Measurements from ENCODE around the gene CNTN4.

CNTN4 gene

DNA sequence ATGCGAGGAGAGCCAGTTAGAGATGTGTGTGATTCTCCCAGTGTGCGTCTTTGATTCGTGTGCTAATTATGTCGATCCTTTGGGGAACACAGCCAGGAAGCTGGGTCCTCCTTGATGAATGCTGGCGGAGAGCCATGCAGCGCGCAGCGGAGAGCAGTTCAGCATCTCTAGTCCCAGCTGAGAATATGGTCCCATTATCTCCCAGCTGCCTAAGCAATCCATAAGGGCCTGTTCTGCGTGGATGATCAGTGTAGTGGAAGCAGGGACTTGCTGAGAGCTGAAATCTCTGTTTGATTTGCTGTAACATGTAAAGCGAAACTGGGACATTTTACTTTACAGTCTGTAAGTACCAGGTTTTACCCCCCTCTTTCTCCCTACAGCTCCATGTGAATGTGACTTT is 412.7 kb downstream of the CNTN4 start:
- H3K4me3 ChIP-seq (replicated peaks in 1 of 2; ENCODE audit: low read depth in 2 of 2, low read length in 2 of 2) = no peak overlapping the region

DNA sequence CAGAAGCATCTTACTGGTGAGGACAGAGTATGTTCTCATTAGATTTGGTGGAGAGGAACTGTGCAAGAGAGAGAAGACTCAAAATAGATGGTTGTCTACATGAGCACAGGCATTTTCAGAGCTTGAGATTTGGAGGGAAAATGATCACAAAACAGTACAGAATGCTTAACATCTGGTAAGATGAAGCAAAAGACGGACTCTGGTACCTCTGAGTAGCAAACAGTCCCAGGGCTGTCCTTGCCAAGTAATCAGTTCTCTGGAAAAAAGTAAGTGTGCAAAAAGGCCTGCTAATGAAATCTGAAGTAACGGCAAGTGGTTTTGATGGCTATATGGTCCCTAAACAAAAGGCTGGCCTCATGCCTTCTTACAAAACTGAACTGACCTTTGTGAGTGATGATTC is 414.2 kb downstream of the CNTN4 start:
- no peak overlapping the region for H3K4me3 ChIP-seq (replicated peaks in 1 of 2; ENCODE audit: low read depth in 2 of 2, low read length in 2 of 2)
- TF ChIP-seq, protein P1, sequence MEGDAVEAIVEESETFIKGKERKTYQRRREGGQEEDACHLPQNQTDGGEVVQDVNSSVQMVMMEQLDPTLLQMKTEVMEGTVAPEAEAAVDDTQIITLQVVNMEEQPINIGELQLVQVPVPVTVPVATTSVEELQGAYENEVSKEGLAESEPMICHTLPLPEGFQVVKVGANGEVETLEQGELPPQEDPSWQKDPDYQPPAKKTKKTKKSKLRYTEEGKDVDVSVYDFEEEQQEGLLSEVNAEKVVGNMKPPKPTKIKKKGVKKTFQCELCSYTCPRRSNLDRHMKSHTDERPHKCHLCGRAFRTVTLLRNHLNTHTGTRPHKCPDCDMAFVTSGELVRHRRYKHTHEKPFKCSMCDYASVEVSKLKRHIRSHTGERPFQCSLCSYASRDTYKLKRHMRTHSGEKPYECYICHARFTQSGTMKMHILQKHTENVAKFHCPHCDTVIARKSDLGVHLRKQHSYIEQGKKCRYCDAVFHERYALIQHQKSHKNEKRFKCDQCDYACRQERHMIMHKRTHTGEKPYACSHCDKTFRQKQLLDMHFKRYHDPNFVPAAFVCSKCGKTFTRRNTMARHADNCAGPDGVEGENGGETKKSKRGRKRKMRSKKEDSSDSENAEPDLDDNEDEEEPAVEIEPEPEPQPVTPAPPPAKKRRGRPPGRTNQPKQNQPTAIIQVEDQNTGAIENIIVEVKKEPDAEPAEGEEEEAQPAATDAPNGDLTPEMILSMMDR (IDR thresholded peaks at IDR 0.05; ENCODE audit: low read depth, low read length) = no peak
- DNase-seq (ENCODE audit: low read depth in 2 of 2) = no peak

More for the DNA sequence above, 412.7 kb downstream of the CNTN4 start:
- TF ChIP-seq, protein P1 (IDR thresholded peaks at IDR 0.05; ENCODE audit: low read depth, low read length) = no peak
- DNase-seq (ENCODE audit: low read depth in 2 of 2) = no peak

DNA sequence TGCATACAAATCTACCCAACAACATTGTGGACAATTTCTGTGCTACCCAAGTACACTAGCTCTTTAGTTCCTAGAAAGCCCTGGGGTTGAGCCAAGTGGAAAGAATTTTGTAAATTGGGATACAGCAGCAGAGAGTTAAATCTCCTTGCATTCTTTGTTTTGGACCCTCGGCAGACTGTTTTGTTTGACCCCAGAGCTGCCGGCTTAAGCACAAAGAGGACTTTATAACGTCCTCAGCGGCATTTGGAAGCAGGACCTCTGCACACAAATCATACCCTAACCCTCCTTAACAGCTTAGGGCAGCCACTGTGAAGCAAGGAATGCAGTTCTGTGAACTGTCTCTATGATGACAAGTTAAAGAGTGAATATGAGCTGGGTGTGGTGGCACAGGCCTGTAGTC is 415.3 kb downstream of the CNTN4 start:
- H3K4me3 ChIP-seq (replicated peaks in 1 of 2; ENCODE audit: low read depth in 2 of 2, low read length in 2 of 2) = no peak overlapping the region
- TF ChIP-seq, protein P1 (IDR thresholded peaks at IDR 0.05; ENCODE audit: low read depth, low read length) = no peak
- no peak for DNase-seq (ENCODE audit: low read depth in 2 of 2)

DNA sequence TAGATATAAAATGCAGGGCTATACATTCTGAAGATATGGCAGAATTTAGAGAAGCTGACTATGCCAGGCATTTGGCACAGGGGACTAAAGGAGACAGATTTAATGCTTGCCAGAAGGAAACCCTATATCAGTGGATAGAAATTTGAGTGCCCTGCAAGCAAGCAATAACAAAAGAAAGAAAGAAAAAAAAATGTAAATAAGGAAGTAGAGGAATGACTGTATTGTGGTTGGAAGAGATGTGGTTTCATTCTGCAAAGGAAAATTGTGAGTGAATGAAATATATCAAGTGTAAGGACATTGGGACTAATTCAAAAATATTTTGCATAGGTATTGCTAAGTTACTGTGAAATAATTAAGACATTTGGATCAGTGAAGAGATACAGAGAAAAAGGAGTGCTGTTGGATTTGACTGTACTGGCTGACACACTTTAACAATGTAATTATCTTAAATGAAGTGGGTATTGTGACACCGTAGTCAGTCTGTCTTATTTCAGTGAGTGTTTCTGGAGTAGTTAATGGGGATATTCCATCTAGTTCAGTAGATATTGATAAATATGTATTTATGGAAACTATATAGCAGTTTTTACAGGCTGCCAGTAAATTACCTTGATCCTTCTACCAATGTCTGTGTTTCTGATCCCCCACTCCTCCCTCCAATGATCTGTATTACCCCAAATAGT is 418.2 kb downstream of the CNTN4 start:
- TF ChIP-seq, protein P1 (IDR thresholded peaks at IDR 0.05; ENCODE audit: low read depth, low read length) = no peak
- no peak overlapping the region for H3K4me3 ChIP-seq (replicated peaks in 1 of 2; ENCODE audit: low read depth in 2 of 2, low read length in 2 of 2)
- DNase-seq (ENCODE audit: low read depth in 2 of 2) = no peak

DNA sequence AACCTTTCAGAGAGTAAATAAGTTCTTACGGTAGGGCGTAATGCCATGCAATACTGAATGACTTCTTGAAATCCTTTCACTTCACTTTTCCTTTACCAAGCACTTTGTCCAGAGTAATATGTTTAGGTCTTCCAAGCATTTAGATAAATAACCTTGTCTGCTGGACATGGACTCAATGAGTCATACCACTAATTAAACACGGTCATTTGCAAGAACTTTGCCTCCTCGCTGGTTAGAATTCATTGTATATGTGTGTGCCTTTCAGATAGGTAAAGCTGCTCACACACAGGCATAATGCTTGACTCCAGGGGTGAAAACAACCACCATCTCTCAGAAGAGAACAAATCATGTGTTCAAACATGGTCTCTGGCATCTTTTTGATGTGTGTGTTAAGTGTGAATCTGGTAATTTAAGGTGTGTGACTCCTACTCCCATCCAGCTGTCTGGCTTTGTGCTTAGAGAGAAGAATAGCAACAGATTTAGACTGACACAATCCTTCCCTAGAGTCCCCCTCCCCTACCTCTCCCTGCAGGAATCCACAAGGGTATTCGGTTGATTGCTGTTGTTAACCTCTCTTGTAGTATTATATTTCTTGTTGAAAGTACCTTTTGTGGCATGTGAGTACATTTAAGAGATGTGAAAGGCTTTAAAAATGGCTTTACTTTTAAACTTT is 419.0 kb downstream of the CNTN4 start:
- TF ChIP-seq, protein P1 (IDR thresholded peaks at IDR 0.05; ENCODE audit: low read depth, low read length) = no peak
- no peak overlapping the region for H3K4me3 ChIP-seq (replicated peaks in 1 of 2; ENCODE audit: low read depth in 2 of 2, low read length in 2 of 2)
- DNase-seq (ENCODE audit: low read depth in 2 of 2) = no peak

DNA sequence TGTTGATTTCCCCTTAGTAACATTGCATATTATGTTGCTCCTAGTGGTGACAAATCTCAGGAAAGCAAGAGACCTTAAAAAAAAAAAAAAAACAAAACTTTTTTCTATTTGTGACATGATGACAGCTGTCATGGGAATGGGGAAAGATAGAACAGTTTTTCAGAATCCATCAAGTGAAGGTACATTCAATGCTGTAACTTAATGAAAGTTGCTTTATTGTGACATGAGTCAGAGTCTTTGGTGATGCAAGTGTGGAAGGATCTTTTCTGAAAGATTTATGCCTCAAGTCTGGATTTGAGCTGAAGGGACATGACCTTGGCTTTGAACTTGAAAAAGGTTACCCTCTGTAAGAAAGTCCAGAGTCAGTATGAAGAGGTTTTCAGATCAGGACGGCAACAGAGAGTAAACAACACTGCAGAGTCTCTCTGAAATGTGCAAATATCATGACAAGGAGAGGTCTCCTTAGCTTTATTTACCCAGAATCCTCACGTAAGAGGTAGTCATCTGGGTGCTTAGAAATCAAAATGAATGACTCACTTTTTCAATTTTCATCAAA is 424.7 kb downstream of the CNTN4 start:
- TF ChIP-seq, protein P1 (IDR thresholded peaks at IDR 0.05; ENCODE audit: low read depth, low read length) = no peak

More for the DNA sequence above, 424.7 kb downstream of the CNTN4 start:
- no peak overlapping the region for H3K4me3 ChIP-seq (replicated peaks in 1 of 2; ENCODE audit: low read depth in 2 of 2, low read length in 2 of 2)
- no peak for DNase-seq (ENCODE audit: low read depth in 2 of 2)

Data from cardiac fibroblast (primary cell).